Heart right ventricle (tissue), 16 donors: ENCODE measurements around the gene RASL10A. TPM values are rescaled to one million over a fixed set of nuclear protein-coding genes. Genes with fewer than 3 reads are reported as not detected.

Experiments used
- ATAC-seq, 8 donors: fragments of 200-7000 bp; cut with Tn5 transposase; one replicate each; pipeline ENCODE4 v1.9.1; 2020; ENCODE audit warnings: mild to moderate bottlenecking in 8 of 8, moderate library complexity in 8 of 8, moderate number of reproducible peaks in 1 of 8
- DNase-seq, 2 donors: peaks; one replicate each; pipeline ENCODE4 v3.0.0-alpha.2; 2020
- H3K27ac ChIP-seq, 10 donors: fragments of 200-600 bp; sonication (generic) in 2 of 10; one replicate each; pipeline versions ENCODE4 v1.5.0 to v1.8.0; 2020 to 2022; ENCODE audit warnings: mild to moderate bottlenecking in 3 of 10
- H3K27me3 ChIP-seq, 7 donors: fragments of 200-600 bp; one replicate each; pipeline ENCODE4 v1.8.0; 2021 to 2022; ENCODE audit warnings: mild to moderate bottlenecking in 2 of 7
- H3K36me3 ChIP-seq, 9 donors: fragments of 200-600 bp; sonication (generic) in 1 of 9; one replicate each; pipeline versions ENCODE4 v1.5.0 to v1.8.0; 2020 to 2022; ENCODE audit warnings: mild to moderate bottlenecking in 2 of 9
- H3K4me1 ChIP-seq, 9 donors: fragments of 200-600 bp; sonication (generic) in 1 of 9; one replicate each; pipeline versions ENCODE4 v1.5.0 to v1.8.0; 2020 to 2022; ENCODE audit warnings: mild to moderate bottlenecking in 4 of 9
- H3K4me3 ChIP-seq, 10 donors: fragments of 200-600 bp; sonication (generic) in 2 of 10; one replicate each; pipeline versions ENCODE4 v1.5.0 to v1.8.0; 2020 to 2022; ENCODE audit warnings: mild to moderate bottlenecking in 7 of 10, moderate library complexity in 2 of 10
- H3K9me3 ChIP-seq, 11 donors: fragments of 200-600 bp in 10 of 11; sonication (generic) in 2 of 11; one replicate each; pipeline versions ENCODE4 v1.5.0 to v1.8.0; 2013 to 2022; ENCODE audit warnings: mild to moderate bottlenecking in 2 of 11, control low read depth in 1 of 11, moderate library complexity in 1 of 11
- CTCF ChIP-seq, 9 donors: fragments of 200-600 bp; sonication (generic) in 2 of 9; IDR thresholded peaks; one replicate each; pipeline versions ENCODE4 v1.5.0 to v1.8.0; 2021 to 2022; ENCODE audit warnings: antibody characterized with exemption in 9 of 9, mild to moderate bottlenecking in 5 of 9, moderate library complexity in 1 of 9
- WGBS, 2 donors: extraction: QIAGEN DNeasy Blood & Tissue Kit; methylation state at CpG; one replicate each; pipeline ENCODE4 v1.1.7; 2013; ENCODE audit warnings: inconsistent platforms in 1 of 2; 5-methylcytosine and 5-hydroxymethylcytosine counted together
- intact Hi-C, 10 donors: fragments of 100-400 bp; cut with DNase I; formaldehyde crosslinking; loops; one replicate each; pipeline versions ENCODE4 v1.11.1 to v1.14.2; 2022
- polyA plus RNA-seq, 2 donors: library from polyadenylated mRNA; stranded (reverse); fragments of 200-250 nt; gene quantifications; one replicate each; pipeline ENCODE4 v1.2.3, GENCODE V29; 2013
- total RNA-seq, 10 donors: library from RNA; stranded (reverse); fragmentation: NEBNext Ultra II Directional in 3 of 10; extraction: Animal tissue kit (Norgen Biotek cat#: 25700) in 3 of 10; gene quantifications; one replicate each; pipeline versions ENCODE4 v1.2.1 to v1.2.4, GENCODE V29; 2021 to 2023
- donor health status: Arrhythmogenic right ventricular cardiomyopathy.
- donor health status: ischemic (EF 13 %, LVEDD 7.1; RV severe dilation, severe dysfunction).
- donor health status: healthy with polysubstance abuse.
- donor health status: DM: no; HTN: yes; CAD: no.
- donor health status: DM: no; HTN: no; CAD: no.
- donor health status: ischemic (EF 25% LVEDD 6.9; RV normal size, moderate dysfunction).
- donor health status: ischemic (EF 25% LVEDD 5.7; RV mildly dilated, moderate dysfunction).
- donor health status: healthy.
- donor health status: DM: yes; HTN: yes; CAD: no.
- donor health status: Ischemic cardiomyopathy.
- donor health status: ischemic (EF 35%, LVEDD 5.7; RV mildly dilated, moderate dysfunction).
- donor health status: nonischemic (EF 11% LVEDD 7.7; RV severe dilation, severe dysfunction).
- donor health status: DM: yes; HTN: yes; CAD: no.
- donor health status: PGD.
- donor health status: ischemic (EF 29% LVEDD 5.4; RV normal size, mild dysfunction).
- donor health status: nonischemic (EF 23%, LVEDD 6.1; RV moderate dilation, normal function).

The RASL10A gene
- total and polyA plus RNA-seq, 12 donors: 0.87 to 4.3 (median 1.7) TPM

- ATAC-seq (no peak), DNase-seq (no peak)
- peaks cover 0 to 99% (median 72%) of the 10 kb centered on the region in 9 donors for H3K36me3 ChIP-seq
- no peak for TF ChIP-seq CTCF (IDR thresholded peaks at IDR 0.05)
- no peak overlapping the region for H3K27ac ChIP-seq
- WGBS, 2 donors: 77 to 82% methylated on average over 3 of the region's 3 CpGs
- peaks cover 8 to 70% (median 57%) of the 10 kb centered on the region in 9 donors for H3K4me1 ChIP-seq
- H3K9me3 ChIP-seq: no peaks in the 10 kb centered on the region
- no peak overlapping the region for H3K4me3 ChIP-seq
- H3K27me3 ChIP-seq: no peaks in the 10 kb centered on the region
- intact Hi-C loops: loop anchor here in 1 of 10 donors (10.0 kb wide), 1 partner anchor 60 kb away; no protein-coding TSS in a partner anchor
Observed at GRCh38 chr22:29275167-29275566, 40.3 kb downstream of the RASL10A start.

GRCh38 chr22:29272624-29273023 is 42.9 kb downstream of the RASL10A start:
- H3K27ac ChIP-seq: no peak overlapping the region
- H3K27me3 ChIP-seq: no peaks in the 10 kb centered on the region
- ATAC-seq (no peak), DNase-seq (no peak)
- peaks cover 0 to 80% (median 48%) of the 10 kb centered on the region in 9 donors for H3K36me3 ChIP-seq
- no peak overlapping the region for H3K4me3 ChIP-seq
- intact Hi-C loops: loop anchor here in 1 of 10 donors (10.0 kb wide), 1 partner anchor 58 kb away; no protein-coding TSS in a partner anchor
- WGBS, 2 donors: 70 to 78% methylated on average over 2 of the region's 2 CpGs
- TF ChIP-seq CTCF (IDR thresholded peaks at IDR 0.05): no peak
- peaks cover 9 to 79% (median 65%) of the 10 kb centered on the region in 9 donors for H3K4me1 ChIP-seq
- no peaks in the 10 kb centered on the region for H3K9me3 ChIP-seq

- Histone ChIP-seq H3K4me3 (peak overlapping the region in 9 of 10 donors; percentile 71 to 98 (median 84)), H3K4me1 (peaks cover 13 to 86% (median 69%) of the 10 kb centered on the region in 9 donors), H3K27me3 (no peaks in the 10 kb centered on the region), H3K9me3 (no peaks in the 10 kb centered on the region), H3K36me3 (peaks cover 0 to 64% (median 30%) of the 10 kb centered on the region in 9 donors), H3K27ac (peak overlapping the region in 7 of 10 donors; percentile 8 to 100 (median 99))
- 15 to 16% methylated on average over 9 of the region's 9 CpGs for WGBS, 2 donors
- intact Hi-C loops: loop anchor here in 1 of 10 donors (10.0 kb wide), 1 partner anchor 56 kb away; no protein-coding TSS in a partner anchor
- no peak for DNase-seq
- TF ChIP-seq CTCF (IDR thresholded peaks at IDR 0.05): no peak
- ATAC-seq: no peak
Observed at GRCh38 chr22:29270475-29271271, 44.8 kb downstream of the RASL10A start.

- Histone ChIP-seq H3K4me1 (peaks cover 13 to 78% (median 62%) of the 10 kb centered on the region in 9 donors), H3K36me3 (peaks cover 0 to 64% (median 29%) of the 10 kb centered on the region in 9 donors), H3K4me3 (peak overlapping the region; percentile 71 to 98 (median 82)), H3K9me3 (no peaks in the 10 kb centered on the region), H3K27ac (peak overlapping the region in 8 of 10 donors; percentile 98 to 100 (median 99)), H3K27me3 (no peaks in the 10 kb centered on the region)
- WGBS, 2 donors: 8 to 10% methylated on average over 13 of the region's 13 CpGs
- no peak for DNase-seq
- ATAC-seq: no peak
- TF ChIP-seq CTCF (IDR thresholded peaks at IDR 0.05): no peak
- intact Hi-C loops: loop anchor here in 4 of 10 donors (2.0 to 10.0 kb wide), 3 partner anchors 37 to 55 kb away; partner anchors contain the start of gene GAS2L1 (in 3 of the 4)
Observed at GRCh38 chr22:29269731-29270474, 45.6 kb downstream of the RASL10A start.
